HK-2 (cell line): ENCODE measurements around the gene ODAM.
"Not testable (repeated sequence)": the region's sequence is repeated elsewhere in the genome, so short reads cannot be mapped to it uniquely, and the experiment has no call there.

Source experiments
- DNase-seq: peaks from one replicate; pipeline ENCODE4 v3.0.0-alpha.2; 2018; ENCODE audit not compliant: unreplicated experiment

ODAM gene, protein sequence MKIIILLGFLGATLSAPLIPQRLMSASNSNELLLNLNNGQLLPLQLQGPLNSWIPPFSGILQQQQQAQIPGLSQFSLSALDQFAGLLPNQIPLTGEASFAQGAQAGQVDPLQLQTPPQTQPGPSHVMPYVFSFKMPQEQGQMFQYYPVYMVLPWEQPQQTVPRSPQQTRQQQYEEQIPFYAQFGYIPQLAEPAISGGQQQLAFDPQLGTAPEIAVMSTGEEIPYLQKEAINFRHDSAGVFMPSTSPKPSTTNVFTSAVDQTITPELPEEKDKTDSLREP

DNA sequence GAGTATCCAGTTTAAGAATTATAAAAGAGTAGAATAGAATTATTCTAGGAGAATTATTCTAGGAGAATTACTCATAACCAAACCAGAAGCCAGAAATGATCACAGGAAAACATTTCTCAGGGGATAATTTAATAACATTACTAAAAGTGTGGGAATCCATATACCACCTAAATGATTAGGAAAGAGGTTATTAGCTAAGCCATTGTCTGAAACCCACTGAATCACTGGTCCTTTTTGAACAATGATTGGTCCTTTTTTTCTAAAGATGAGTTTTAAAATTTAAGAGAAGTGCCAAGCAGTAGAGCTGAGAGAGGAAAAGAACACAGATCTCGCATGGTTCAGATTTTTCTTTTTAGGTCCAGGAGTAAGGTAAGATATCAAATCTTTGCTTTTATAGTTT, at the start of gene ODAM:
Gene ODAM (plus strand): TSS at position 301 of the 400 bp plus-strand sequence. CDS start 819 bp downstream, outside the sequence.
- no peak for DNase-seq

DNA sequence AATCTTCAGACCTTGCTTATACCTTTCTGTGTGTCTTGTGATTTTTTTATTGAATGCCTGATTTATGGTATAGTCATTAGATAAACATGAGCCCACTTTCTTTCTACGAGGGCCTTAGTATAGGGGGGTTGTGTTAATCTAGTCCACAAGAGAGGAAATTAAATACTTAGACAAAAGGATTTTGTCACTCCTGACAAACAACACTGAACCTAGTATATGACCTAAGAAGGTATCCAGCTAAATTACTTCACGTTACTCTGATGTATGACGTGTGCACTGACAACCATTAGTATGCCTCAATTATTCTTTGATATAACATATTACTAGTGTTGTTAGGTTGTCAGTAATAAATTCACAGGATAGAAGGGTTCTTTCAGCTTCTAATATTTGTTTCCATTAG, 44.3 kb upstream of the ODAM start:
- no peak for DNase-seq

DNA sequence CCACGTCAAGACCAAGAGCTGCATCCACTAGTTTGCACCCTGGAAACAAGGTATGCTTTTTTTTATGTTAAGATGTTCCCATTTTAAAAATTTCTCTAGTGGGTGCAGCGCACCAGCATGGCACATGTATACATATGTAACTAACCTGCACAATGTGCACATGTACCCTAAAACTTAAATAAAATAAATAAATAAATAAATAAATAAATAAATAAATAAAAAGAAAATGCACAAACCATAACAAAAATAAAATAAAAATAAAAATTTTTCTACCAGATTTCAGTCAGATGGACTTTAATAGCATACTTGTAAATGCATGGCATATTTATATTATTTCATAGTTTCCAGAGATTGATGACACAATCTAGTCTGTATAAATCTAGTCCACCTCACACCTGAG, 43.4 kb upstream of the ODAM start:
- DNase-seq: no peak

DNA sequence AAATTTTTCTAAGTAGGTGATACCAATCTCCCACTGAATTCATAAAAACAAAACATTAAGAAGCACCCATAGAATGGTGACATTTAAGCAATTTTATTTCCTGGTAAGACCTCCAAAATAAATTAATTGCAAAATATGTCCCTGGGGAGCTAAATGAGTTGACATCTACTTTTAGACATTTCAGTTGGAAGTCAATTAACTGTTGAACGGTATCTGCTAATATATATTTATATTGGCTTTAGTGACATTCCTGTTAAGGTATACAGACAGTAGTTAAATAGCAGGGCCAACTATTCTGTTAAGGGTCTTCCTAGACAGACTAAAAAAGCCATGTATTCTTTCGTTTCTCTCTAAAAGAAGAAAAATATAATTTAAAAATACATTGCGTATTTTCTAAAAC, 41.6 kb upstream of the ODAM start, which contains the start of gene PRR27:
Gene PRR27 (plus strand): TSS at position 301 of the 400 bp plus-strand sequence. CDS start 139 bp downstream, outside the sequence.
- no peak for DNase-seq

DNA sequence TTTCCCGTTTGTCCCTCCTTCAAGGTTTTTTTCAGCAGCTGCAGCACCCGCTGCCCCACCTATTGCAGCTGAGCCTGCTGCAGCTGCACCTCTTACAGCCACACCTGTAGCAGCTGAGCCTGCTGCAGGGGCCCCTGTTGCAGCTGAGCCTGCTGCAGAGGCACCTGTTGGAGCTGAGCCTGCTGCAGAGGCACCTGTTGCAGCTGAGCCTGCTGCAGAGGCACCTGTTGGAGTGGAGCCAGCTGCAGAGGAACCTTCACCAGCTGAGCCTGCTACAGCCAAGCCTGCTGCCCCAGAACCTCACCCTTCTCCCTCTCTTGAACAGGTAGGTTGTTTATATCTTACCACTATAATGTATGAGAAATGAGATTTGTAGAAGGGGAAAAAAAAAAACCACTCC, 36.9 kb upstream of the ODAM start:
- DNase-seq: no peak

DNA sequence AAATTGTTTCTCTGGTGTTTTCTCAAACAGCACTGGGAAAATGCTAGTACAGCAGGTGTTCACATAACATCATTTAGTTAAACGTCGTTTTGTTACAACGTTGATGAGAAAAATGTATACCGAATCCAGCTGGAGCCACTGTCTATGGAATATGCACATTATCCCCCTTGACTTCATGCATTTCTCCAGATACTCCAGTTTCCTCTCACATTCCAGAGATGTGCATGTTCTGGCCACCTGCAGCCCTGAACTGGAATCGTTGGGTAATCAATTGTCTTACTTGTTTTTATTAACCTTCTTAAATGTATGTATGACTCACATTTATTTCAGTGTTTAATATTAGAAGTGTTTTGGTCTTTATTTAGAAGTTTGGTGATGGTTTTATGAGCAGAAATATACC, 18.4 kb upstream of the ODAM start:
- DNase-seq: no peak

DNA sequence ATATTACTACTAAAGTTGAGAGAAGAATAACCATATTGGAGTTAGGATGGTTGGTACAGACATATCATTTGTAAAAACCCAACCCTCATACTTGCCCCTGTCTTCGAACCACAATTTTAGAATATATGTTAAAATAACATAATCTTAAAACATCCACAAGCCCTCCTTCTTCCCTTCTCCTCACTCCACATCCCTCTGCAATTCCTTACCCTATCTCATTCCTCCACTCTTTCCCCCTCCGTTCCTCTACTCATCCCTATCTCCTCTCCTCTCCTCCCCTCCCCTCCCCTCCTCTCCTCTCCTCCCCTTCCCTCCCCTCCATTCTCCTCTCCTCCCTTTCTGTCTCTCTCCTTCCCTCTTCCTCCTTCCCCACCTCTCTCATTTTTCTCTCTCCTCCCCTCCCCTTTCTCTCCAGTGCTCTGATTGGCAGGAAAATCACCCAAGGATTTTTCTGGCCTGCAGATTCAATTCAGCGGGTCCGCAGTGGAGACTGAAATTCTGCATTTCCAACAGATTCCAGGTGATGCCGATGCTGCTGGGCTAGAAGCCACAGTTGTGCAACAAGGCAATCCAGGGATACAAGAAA, 17.4 kb upstream of the ODAM start:
- no peak for DNase-seq

DNA sequence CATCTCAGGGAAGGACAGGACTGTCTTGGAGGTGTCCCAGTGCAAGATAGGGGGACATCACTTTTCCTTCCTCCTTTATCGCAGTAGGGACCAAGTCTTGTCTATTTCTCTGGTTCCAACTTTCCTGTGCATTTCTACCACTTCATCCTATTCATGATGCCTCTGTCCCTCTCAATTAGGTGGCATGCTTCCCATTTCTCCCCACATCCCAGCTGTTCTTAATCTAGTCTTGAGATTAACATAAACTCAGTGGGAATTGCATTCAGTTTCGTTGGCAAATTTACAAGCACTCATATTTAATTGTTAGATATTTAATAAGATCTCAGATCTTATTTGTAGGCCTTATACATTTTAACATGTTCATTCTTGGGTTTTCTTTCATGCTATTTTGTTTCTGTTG, 15.7 kb upstream of the ODAM start:
- no peak for DNase-seq

DNA sequence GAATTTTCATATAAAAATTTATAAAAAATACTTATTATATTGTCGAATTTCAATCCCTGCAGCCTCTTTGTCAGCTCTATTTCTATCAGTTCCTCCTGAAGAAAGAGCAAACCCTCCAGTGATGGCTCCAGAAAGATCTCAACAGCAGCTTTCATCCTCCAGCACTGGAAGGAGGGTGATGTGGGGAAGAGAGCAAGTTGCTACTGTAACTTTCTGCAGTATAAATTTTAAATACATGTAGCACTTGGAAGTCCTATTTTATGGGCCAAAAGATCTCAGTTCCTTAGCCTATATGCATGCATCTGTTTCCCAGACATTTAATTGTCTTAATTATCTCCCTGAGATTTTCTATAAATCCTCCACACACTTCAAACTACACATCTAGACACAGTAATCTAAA, 13.7 kb upstream of the ODAM start:
- DNase-seq: no peak

DNA sequence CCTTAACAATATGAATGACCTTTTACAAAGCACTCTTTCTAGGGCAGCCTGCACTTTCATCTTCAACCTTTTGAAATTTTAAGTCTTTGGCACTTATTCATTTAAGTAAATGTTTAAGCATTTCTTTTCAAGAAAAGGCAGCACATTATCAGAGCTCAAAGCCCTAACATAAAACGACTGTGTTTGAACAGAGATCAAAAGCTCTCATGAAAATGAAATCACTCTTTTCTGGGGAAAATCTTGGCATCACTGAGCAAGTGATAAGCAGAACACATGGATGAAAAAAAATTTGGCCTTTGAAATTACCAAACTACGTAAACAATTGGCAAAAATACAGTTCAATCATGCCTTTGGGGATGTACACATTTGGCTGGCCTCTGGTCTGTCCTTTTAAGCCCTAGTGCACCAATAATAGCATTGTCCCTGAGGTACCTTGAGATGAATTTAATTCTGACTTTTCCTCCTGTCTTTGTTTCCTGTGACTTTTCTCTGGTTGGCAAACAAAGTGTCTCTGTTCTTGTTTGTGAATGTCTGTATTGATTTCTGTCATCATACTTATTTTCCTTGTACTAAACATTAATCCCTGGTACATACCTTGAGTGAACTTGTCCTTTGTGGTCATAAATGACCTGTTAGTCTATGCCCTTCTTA, 12.9 kb upstream of the ODAM start:
- no peak for DNase-seq

DNA sequence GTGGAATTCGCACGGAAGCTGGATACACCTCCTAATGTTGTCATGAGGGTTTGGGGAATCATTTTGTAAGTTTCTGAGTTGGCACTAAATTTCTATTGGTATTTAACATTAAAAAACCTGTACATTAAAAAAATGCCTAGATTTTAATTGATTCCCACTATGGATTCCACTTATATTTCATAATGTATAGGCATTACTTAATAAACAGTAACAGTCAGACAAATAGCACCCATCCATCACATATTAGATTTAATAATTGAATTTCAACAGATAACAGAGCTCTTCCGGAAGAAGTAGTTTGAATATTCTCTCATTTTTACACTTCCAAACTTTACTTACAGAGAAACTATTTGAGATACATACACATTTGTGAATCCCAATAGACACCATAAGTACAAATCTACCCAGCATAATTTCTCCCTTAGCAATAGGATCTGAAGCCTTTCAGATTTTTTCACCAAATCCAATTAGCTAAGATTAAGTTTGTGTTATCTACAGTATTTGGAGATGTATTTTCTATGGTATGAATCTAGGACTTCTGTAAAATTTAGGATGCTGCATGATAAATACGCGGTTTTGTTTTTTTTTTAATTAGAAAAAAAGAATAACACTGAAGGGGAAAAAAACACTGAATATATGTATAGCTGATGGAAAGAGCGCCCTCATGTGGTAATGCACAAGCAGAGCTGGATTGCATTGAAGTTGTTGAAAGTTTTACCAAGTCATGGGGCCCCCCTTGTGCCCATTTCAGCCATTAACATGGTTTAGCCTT, 12.2 kb upstream of the ODAM start:
- peak; percentile 28 for DNase-seq

DNA sequence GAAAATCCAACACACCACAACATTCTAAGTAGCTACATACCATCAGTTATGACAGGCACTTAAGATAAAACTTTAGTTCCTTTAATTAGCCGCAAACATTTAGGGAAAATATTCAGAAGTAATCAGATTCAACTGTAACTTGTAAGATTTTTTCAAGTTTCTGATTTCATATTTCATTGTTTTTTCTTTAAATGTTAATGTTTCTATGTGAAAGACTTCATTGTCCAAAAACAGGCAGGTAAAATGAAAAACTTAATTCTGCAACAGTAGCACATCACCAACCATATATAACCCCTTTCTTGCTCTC, 11.6 kb upstream of the ODAM start:
- no peak for DNase-seq

DNA sequence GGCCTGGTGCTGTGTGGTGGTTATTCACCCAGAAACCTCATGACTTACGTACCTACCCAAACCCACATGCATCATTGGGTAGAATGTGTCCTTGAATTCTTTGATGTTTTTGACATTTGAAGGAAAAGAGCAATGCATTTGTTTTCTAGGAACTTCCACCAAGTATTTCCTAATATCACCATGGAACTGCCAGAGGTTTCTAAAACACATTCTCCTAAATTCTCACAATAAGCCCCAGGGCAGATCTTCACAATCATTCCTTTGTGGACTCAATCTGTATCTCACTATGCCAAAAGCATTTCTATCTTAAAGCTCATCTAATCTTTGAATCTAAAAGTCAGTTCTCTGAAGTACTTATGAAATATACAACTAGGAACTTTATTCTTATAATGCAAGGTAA, 8.3 kb upstream of the ODAM start:
- DNase-seq: no peak

DNA sequence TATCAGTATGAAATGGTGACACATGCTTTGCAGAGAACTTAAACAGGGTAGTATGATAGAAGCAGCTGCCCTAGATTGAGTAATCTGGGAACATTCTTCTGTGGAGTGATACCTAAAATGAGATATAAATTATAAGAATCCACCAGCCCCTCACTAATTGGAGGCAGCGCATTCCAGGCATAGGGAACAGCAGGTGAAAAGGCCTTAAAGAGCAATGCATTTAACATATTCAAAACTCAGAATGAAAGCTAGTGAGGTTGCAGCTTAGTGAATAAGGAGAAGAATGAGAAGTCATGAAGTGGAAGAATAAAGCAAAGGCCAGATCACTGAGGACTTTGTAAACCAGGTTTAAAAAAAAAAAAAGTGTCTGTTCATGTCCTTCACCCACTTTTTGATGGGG, 4.9 kb upstream of the ODAM start:
- DNase-seq: no peak

DNA sequence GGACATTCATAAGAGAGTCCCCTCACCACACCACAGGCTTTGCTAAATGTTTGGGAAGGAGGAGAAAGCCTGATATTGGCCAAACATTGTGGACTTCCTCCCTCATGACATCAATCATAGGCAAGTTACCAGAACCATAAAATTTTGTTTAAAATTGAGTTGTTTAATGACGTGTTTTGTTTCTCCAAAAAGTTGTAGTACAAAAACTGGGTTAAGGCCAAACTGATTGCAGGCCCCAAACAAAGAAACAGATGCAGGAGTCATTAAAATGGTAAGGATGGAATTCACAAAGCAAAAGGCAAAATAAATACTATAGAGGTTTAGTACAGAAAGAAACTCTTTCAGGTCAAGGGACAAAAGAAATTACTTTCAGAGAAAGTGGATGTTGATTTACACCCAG, 3.9 kb upstream of the ODAM start:
- no peak for DNase-seq

DNA sequence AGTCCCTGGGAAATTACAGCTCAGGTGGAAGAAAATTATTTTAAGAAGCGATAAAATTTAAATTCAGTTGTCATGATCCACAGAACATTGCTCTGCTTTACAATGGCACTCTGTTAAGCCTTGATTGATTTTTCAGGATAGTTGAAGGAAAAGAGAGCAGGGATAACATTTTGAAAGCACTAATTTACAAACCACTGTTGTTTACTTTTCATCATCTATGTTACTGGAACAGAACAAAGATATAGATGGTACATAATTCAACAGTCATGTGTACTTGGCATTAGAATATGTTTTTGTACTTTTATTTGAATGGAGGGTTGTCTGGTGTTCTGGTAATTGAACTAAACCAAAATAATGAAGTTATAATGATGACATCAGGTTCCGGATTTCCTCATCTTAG, 2.6 kb upstream of the ODAM start:
- no peak for DNase-seq

DNA sequence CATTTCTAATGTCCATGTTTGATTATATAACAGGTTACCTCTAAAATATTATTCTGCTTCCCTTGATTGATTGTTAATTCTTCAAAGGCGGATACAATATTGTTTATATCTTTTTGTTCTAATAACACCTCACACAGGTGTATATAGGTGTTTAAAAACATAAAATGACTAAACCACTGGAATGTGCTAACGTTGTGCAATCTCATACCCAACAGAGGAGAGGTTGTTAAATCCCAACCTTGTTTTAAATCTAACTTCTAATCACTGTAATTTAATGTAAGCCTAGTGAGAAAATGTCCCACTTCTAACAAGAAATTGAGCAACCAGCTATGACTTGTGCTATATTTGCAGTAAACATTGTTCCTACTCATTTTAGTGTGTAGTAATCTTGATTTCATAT, 1.3 kb downstream of the ODAM start:
- DNase-seq: no peak

DNA sequence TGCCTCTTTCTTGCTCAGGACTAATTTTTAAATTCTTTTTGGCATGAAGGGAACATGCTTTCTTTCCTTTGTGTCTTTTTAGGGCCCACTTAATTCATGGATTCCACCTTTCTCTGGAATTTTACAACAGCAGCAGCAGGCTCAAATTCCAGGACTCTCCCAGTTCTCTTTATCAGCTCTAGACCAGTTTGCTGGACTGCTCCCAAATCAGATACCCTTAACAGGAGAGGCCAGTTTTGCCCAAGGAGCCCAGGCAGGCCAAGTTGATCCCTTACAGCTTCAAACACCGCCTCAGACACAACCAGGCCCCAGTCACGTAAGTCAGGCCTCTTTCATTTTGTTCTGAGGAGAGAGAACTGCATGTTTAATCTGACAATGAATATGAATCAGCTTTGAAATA, 2.3 kb downstream of the ODAM start:
- no peak for DNase-seq

DNA sequence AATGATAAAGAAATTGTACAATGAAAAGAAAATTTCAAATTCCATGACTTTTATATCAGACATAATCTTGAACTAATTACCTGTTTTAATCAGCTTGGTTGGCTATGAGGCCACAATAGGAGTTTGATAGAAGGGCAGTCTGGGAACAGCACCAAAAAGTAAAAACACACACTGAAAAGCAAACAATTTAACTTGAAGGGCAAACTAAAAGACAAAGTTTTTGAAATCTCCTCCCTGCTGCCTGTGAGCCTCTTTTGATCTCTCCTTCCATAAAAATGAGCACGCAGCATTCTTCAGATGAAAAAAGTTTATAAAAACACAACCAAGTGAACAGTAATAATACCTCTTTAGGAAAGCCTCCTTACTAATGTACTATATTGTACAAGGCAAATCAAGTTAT, 8.1 kb downstream of the ODAM start:
- no peak for DNase-seq

DNA sequence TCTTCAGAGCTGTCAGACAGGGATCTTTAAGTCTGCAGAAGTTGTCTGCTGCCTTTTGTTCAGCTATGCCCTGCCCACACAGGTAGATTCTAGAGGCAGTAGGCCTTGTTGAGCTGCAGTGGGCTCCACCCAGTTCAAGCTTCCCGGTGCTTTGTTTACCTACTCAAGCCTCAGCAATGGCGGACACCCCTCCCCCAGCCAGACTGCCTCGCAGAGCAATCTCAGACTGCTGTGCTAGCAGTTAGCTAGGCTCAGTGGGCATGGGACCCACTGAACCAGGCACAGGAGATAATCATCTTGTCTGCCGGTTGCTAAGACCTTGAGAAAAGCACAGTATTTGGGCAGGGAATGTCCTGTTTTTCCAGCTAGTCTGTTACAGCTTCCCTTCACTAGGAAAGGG, 17.2 kb downstream of the ODAM start:
- not testable (repeated sequence) for DNase-seq

DNA sequence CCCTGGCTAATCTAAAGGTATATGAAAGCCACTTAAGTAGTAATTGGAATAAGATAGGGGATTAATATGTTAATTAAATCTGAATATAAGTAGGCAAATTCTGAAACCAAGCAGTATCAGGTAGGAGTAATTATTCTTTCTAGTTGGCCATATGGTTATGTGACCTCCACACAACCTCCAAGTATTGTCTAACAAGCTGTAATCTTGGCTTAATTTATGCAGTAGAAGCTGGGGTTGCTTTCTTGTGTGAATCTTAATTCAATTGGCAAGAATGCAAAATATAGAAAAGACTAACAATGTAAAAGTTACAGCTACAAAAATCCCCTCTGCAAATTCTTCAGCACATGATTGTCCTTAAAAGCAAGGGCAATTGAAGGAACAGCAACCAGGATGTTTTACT, 20.6 kb downstream of the ODAM start:
- DNase-seq: not testable (repeated sequence)

DNA sequence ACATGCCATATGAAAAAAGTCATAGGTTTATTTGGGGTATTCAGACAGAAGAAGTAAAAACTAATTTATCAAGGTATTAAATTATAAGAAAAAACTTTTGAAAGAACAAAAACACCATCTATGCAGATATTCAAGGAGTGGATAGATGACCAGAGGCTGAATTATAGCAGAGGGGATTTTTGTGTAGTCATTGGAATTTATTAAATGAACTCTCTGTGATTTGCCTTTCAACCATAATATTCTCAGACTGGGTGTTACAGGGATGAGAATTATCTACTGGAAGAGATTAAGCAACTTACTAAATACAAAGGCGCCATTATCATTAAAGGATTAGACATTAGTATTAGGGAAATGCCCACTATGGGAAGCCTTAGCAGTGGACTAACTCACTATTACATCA, 21.0 kb downstream of the ODAM start:
- DNase-seq: not testable (repeated sequence)

DNA sequence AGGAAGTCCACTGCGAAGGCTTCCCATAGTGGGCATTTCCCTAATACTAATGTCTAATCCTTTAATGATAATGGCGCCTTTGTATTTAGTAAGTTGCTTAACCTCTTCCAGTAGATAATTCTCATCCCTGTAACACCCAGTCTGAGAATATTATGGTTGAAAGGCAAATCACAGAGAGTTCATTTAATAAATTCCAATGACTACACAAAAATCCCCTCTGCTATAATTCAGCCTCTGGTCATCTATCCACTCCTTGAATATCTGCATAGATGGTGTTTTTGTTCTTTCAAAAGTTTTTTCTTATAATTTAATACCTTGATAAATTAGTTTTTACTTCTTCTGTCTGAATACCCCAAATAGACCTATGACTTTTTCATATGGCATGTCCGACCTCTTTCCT, 25.9 kb downstream of the ODAM start:
- not testable (repeated sequence) for DNase-seq
